Measurements from ENCODE around the gene PITPNC1.
"Not testable (repeated sequence)": the region's sequence is repeated elsewhere in the genome, so short reads cannot be mapped to it uniquely, and the experiment has no call there.

PITPNC1 gene

GRCh38 chr17:67492251-67492740, 115.2 kb downstream of the PITPNC1 start:
- no peak for ATAC-seq (ENCODE audit: low read depth)
- no peaks in the 10 kb centered on the region for H3K27me3 Mint-ChIP-seq
- DNase-seq (ENCODE audit: low spot score in 2 of 2), result no peak
- H3K9me3 Mint-ChIP-seq, result no peaks in the 10 kb centered on the region
- peaks cover 8% of the 10 kb centered on the region for H3K4me1 Mint-ChIP-seq
- peaks cover 5% of the 10 kb centered on the region for H3K36me3 Mint-ChIP-seq
- no peak overlapping the region for H3K27ac Mint-ChIP-seq
- H3K4me3 Mint-ChIP-seq, result no peak overlapping the region

GRCh38 chr17:67492824-67493517, 115.9 kb downstream of the PITPNC1 start:
- DNase-seq (ENCODE audit: low spot score in 2 of 2), result no peak
- Mint-ChIP-seq H3K36me3 (peaks cover 5% of the 10 kb centered on the region), H3K4me3 (no peak overlapping the region), H3K27ac (no peak overlapping the region), H3K9me3 (no peaks in the 10 kb centered on the region), H3K27me3 (no peaks in the 10 kb centered on the region), H3K4me1 (peaks cover 8% of the 10 kb centered on the region)
- no peak for ATAC-seq (ENCODE audit: low read depth)

- no peak overlapping the region for H3K27ac Mint-ChIP-seq
Measured at GRCh38 chr17:67493812-67494211, 116.7 kb downstream of the PITPNC1 start.

GRCh38 chr17:67495534-67495933, 118.5 kb downstream of the PITPNC1 start:
- not testable (repeated sequence) for H3K27ac Mint-ChIP-seq; ATAC-seq (ENCODE audit: low read depth); H3K27me3 Mint-ChIP-seq; H3K4me3 Mint-ChIP-seq; DNase-seq (ENCODE audit: low spot score in 2 of 2); H3K9me3 Mint-ChIP-seq; H3K36me3 Mint-ChIP-seq
- H3K4me1 Mint-ChIP-seq, result peaks cover 12% of the 10 kb centered on the region

More at GRCh38 chr17:67493812-67494211, 116.7 kb downstream of the PITPNC1 start:
- DNase-seq (ENCODE audit: low spot score in 2 of 2) (no peak), ATAC-seq (ENCODE audit: low read depth) (no peak)
- Mint-ChIP-seq H3K27me3 (no peaks in the 10 kb centered on the region), H3K4me1 (peaks cover 12% of the 10 kb centered on the region), H3K9me3 (no peaks in the 10 kb centered on the region), H3K36me3 (peaks cover 8% of the 10 kb centered on the region), H3K4me3 (no peak overlapping the region)

- H3K4me1 Mint-ChIP-seq, result peaks cover 12% of the 10 kb centered on the region
- H3K9me3 Mint-ChIP-seq, result no peaks in the 10 kb centered on the region
- no peaks in the 10 kb centered on the region for H3K27me3 Mint-ChIP-seq
- peaks cover 4% of the 10 kb centered on the region for H3K36me3 Mint-ChIP-seq
- ATAC-seq (ENCODE audit: low read depth) (no peak), DNase-seq (ENCODE audit: low spot score in 2 of 2) (no peak)
- H3K27ac Mint-ChIP-seq, result no peak overlapping the region
- H3K4me3 Mint-ChIP-seq, result no peak overlapping the region
Measured at GRCh38 chr17:67496286-67496685, 119.2 kb downstream of the PITPNC1 start.

- no peaks in the 10 kb centered on the region for H3K27me3 Mint-ChIP-seq
- no peaks in the 10 kb centered on the region for H3K9me3 Mint-ChIP-seq
- H3K27ac Mint-ChIP-seq, result no peak overlapping the region
- no peak overlapping the region for H3K4me3 Mint-ChIP-seq
- H3K4me1 Mint-ChIP-seq, result peaks cover 5% of the 10 kb centered on the region
- peaks cover 7% of the 10 kb centered on the region for H3K36me3 Mint-ChIP-seq
- ATAC-seq (ENCODE audit: low read depth) (no peak), DNase-seq (ENCODE audit: low spot score in 2 of 2) (no peak)
Measured at GRCh38 chr17:67499685-67500084, 122.6 kb downstream of the PITPNC1 start.

GRCh38 chr17:67500261-67500660, 123.2 kb downstream of the PITPNC1 start:
- Mint-ChIP-seq H3K4me1 (peaks cover 7% of the 10 kb centered on the region), H3K27me3 (no peaks in the 10 kb centered on the region), H3K4me3 (no peak overlapping the region), H3K27ac (no peak overlapping the region), H3K36me3 (peaks cover 7% of the 10 kb centered on the region), H3K9me3 (no peaks in the 10 kb centered on the region)
- DNase-seq (ENCODE audit: low spot score in 2 of 2), result no peak
- no peak for ATAC-seq (ENCODE audit: low read depth)

GRCh38 chr17:67500677-67501300, 123.7 kb downstream of the PITPNC1 start:
- Mint-ChIP-seq H3K27ac (no peak overlapping the region), H3K27me3 (no peaks in the 10 kb centered on the region), H3K36me3 (peaks cover 7% of the 10 kb centered on the region), H3K9me3 (no peaks in the 10 kb centered on the region), H3K4me1 (peaks cover 7% of the 10 kb centered on the region), H3K4me3 (no peak overlapping the region)
- ATAC-seq (ENCODE audit: low read depth) (no peak), DNase-seq (ENCODE audit: low spot score in 2 of 2) (no peak)

- Mint-ChIP-seq H3K4me3 (no peak overlapping the region), H3K27ac (no peak overlapping the region), H3K27me3 (peaks cover 2% of the 10 kb centered on the region), H3K9me3 (peaks cover 3% of the 10 kb centered on the region), H3K36me3 (peaks cover 11% of the 10 kb centered on the region), H3K4me1 (peaks cover 10% of the 10 kb centered on the region)
- no peak for DNase-seq (ENCODE audit: low spot score in 2 of 2)
- no peak for ATAC-seq (ENCODE audit: low read depth)
Measured at GRCh38 chr17:67502151-67502550, 125.1 kb downstream of the PITPNC1 start.

- DNase-seq (ENCODE audit: low spot score in 2 of 2) (no peak), ATAC-seq (ENCODE audit: low read depth) (no peak)
- H3K4me3 Mint-ChIP-seq, result no peak overlapping the region
- H3K27me3 Mint-ChIP-seq, result peaks cover 2% of the 10 kb centered on the region
- no peak overlapping the region for H3K27ac Mint-ChIP-seq
- peaks cover 15% of the 10 kb centered on the region for H3K36me3 Mint-ChIP-seq
- H3K9me3 Mint-ChIP-seq, result peaks cover 7% of the 10 kb centered on the region
- H3K4me1 Mint-ChIP-seq, result peaks cover 10% of the 10 kb centered on the region
Measured at GRCh38 chr17:67503184-67503583, 126.1 kb downstream of the PITPNC1 start.

- no peak overlapping the region for H3K4me3 Mint-ChIP-seq
- peaks cover 6% of the 10 kb centered on the region for H3K4me1 Mint-ChIP-seq
- no peak overlapping the region for H3K27ac Mint-ChIP-seq
- H3K36me3 Mint-ChIP-seq, result peaks cover 15% of the 10 kb centered on the region
- H3K27me3 Mint-ChIP-seq, result peaks cover 2% of the 10 kb centered on the region
- no peak for DNase-seq (ENCODE audit: low spot score in 2 of 2)
- peaks cover 10% of the 10 kb centered on the region for H3K9me3 Mint-ChIP-seq
- no peak for ATAC-seq (ENCODE audit: low read depth)
Measured at GRCh38 chr17:67503739-67504138, 126.7 kb downstream of the PITPNC1 start.

GRCh38 chr17:67504182-67504581, 127.1 kb downstream of the PITPNC1 start:
- H3K27ac Mint-ChIP-seq, result no peak overlapping the region
- no peak overlapping the region for H3K4me3 Mint-ChIP-seq
- DNase-seq (ENCODE audit: low spot score in 2 of 2) (no peak), ATAC-seq (ENCODE audit: low read depth) (no peak)
- peaks cover 5% of the 10 kb centered on the region for H3K4me1 Mint-ChIP-seq
- peaks cover 15% of the 10 kb centered on the region for H3K36me3 Mint-ChIP-seq
- H3K9me3 Mint-ChIP-seq, result peaks cover 10% of the 10 kb centered on the region
- H3K27me3 Mint-ChIP-seq, result peaks cover 2% of the 10 kb centered on the region

GRCh38 chr17:67506966-67507365, 129.9 kb downstream of the PITPNC1 start:
- Mint-ChIP-seq H3K4me1 (peaks cover 5% of the 10 kb centered on the region), H3K27me3 (peaks cover 2% of the 10 kb centered on the region), H3K27ac (no peak overlapping the region)

GRCh38 chr17:67509390-67510287, 132.6 kb downstream of the PITPNC1 start:
- Mint-ChIP-seq H3K27ac (no peak overlapping the region), H3K36me3 (peaks cover 11% of the 10 kb centered on the region), H3K4me1 (peaks cover 9% of the 10 kb centered on the region), H3K4me3 (no peak overlapping the region), H3K27me3 (peaks cover 2% of the 10 kb centered on the region), H3K9me3 (peaks cover 10% of the 10 kb centered on the region)
- DNase-seq (ENCODE audit: low spot score in 2 of 2) (no peak), ATAC-seq (ENCODE audit: low read depth) (no peak)

More at GRCh38 chr17:67506966-67507365, 129.9 kb downstream of the PITPNC1 start:
- DNase-seq (ENCODE audit: low spot score in 2 of 2) (no peak), ATAC-seq (ENCODE audit: low read depth) (no peak)
- no peak overlapping the region for H3K4me3 Mint-ChIP-seq
- peaks cover 15% of the 10 kb centered on the region for H3K36me3 Mint-ChIP-seq
- peaks cover 10% of the 10 kb centered on the region for H3K9me3 Mint-ChIP-seq
